ENCODE measurements around the gene GFM2. TPM values are rescaled to one million over a fixed set of nuclear protein-coding genes. Genes with fewer than 3 reads are reported as not detected.

GFM2 gene
- total and polyA plus RNA-seq, 2 of the 13 experiments (the other 11 are each of a cell fraction or from before 2014, with no cell fraction given), result 22.0 to 41.6 TPM

DNA sequence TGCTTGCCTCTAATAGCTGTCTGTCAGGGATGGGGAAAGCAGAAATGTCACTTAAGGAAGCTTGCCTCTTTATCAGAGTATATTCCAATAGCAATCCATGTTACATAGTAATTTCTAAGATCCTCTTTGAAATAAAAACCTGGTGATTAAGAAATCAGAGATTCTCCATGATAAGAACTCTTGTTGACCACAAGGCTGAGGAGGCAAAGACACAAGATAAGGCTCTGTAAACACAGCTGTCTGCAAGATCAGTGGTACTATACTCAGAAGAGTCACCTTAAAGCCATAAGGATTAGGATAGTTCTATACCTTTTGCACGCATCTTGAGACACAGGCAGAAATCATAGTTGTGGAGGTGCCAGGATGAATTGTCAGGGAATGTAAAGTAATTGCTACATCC lies 41.6 kb downstream of the GFM2 start:
- Histone ChIP-seq H3K9ac (ENCODE audit: insufficient read depth, low read depth, low read length) (no peak overlapping the region), H3K9me3 (ENCODE audit: low read length) (no peaks in the 10 kb centered on the region), H3K27ac (ENCODE audit: extremely low read length, insufficient read depth, low read length) (no peak overlapping the region), H3K4me2 (ENCODE audit: low read depth, low read length) (no peak overlapping the region), H2AFZ (ENCODE audit: low read length) (no peak overlapping the region), H3K4me1 (ENCODE audit: insufficient read depth, low read length) (no peaks in the 10 kb centered on the region), H3K79me2 (ENCODE audit: insufficient read depth, low read length) (no peaks in the 10 kb centered on the region), H4K20me1 (ENCODE audit: insufficient read depth, low read length) (no peaks in the 10 kb centered on the region), H3K36me3 (replicated peaks in 1 of 2; ENCODE audit: control insufficient read depth in 1 of 2, insufficient read depth in 2 of 2, low read length in 2 of 2) (peaks cover 9 to 34% of the 10 kb centered on the region in 2 experiments; a peak in 4 of 5 replicates), H3K27me3 (ENCODE audit: control insufficient read depth in 1 of 2, insufficient read depth in 2 of 2, low read length in 2 of 2) (no peaks in the 10 kb centered on the region), H3K4me3 (replicated peaks in 1 of 3; ENCODE audit: insufficient read depth in 1 of 3, low read depth in 2 of 3, low read length in 3 of 3) (no peak overlapping the region)
- DNase-seq (ENCODE audit: low spot score) (no peak), FAIRE-seq (no peak), ATAC-seq (no peak)
- ChIA-PET POLR2A (no interaction called here), CTCF (ENCODE audit: low intra/inter-chr PET ratio, low total read pairs) (no interaction called here)
- WGBS (ENCODE audit: low lambda C conversion rate), result 100% methylated on average over 1 of the region's 1 CpG
- TF ChIP-seq, protein P1, sequence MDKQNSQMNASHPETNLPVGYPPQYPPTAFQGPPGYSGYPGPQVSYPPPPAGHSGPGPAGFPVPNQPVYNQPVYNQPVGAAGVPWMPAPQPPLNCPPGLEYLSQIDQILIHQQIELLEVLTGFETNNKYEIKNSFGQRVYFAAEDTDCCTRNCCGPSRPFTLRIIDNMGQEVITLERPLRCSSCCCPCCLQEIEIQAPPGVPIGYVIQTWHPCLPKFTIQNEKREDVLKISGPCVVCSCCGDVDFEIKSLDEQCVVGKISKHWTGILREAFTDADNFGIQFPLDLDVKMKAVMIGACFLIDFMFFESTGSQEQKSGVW (CRISPR knock-in tag; IDR thresholded peaks at IDR 0.05; ENCODE audit: borderline replicate concordance), result no peak
- TF ChIP-seq RCOR2 (CRISPR knock-in tag; IDR thresholded peaks at IDR 0.05) (no peak), SMC3 (IDR thresholded peaks at IDR 0.05; ENCODE audit: low read length) (no peak), STAT5B (CRISPR knock-in tag; IDR thresholded peaks at IDR 0.05) (no peak), KDM5A (IDR thresholded peaks at IDR 0.05; ENCODE audit: borderline replicate concordance, low read length) (no peak), JUN (CRISPR knock-in tag; IDR thresholded peaks at IDR 0.05) (no peak), ZNF569 (CRISPR knock-in tag; IDR thresholded peaks at IDR 0.05; ENCODE audit: borderline replicate concordance) (no peak), SMAD9 (CRISPR knock-in tag; IDR thresholded peaks at IDR 0.05) (no peak), TBL1XR1 (IDR thresholded peaks at IDR 0.05; ENCODE audit: borderline replicate concordance, low read length, partially characterized antibody) (no peak), ZNF10 (CRISPR knock-in tag; IDR thresholded peaks at IDR 0.05; ENCODE audit: borderline replicate concordance, low read depth) (no peak)
- TF ChIP-seq, protein P2, sequence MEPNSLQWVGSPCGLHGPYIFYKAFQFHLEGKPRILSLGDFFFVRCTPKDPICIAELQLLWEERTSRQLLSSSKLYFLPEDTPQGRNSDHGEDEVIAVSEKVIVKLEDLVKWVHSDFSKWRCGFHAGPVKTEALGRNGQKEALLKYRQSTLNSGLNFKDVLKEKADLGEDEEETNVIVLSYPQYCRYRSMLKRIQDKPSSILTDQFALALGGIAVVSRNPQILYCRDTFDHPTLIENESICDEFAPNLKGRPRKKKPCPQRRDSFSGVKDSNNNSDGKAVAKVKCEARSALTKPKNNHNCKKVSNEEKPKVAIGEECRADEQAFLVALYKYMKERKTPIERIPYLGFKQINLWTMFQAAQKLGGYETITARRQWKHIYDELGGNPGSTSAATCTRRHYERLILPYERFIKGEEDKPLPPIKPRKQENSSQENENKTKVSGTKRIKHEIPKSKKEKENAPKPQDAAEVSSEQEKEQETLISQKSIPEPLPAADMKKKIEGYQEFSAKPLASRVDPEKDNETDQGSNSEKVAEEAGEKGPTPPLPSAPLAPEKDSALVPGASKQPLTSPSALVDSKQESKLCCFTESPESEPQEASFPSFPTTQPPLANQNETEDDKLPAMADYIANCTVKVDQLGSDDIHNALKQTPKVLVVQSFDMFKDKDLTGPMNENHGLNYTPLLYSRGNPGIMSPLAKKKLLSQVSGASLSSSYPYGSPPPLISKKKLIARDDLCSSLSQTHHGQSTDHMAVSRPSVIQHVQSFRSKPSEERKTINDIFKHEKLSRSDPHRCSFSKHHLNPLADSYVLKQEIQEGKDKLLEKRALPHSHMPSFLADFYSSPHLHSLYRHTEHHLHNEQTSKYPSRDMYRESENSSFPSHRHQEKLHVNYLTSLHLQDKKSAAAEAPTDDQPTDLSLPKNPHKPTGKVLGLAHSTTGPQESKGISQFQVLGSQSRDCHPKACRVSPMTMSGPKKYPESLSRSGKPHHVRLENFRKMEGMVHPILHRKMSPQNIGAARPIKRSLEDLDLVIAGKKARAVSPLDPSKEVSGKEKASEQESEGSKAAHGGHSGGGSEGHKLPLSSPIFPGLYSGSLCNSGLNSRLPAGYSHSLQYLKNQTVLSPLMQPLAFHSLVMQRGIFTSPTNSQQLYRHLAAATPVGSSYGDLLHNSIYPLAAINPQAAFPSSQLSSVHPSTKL (CRISPR knock-in tag; IDR thresholded peaks at IDR 0.05), result no peak
- TF ChIP-seq, protein P3, sequence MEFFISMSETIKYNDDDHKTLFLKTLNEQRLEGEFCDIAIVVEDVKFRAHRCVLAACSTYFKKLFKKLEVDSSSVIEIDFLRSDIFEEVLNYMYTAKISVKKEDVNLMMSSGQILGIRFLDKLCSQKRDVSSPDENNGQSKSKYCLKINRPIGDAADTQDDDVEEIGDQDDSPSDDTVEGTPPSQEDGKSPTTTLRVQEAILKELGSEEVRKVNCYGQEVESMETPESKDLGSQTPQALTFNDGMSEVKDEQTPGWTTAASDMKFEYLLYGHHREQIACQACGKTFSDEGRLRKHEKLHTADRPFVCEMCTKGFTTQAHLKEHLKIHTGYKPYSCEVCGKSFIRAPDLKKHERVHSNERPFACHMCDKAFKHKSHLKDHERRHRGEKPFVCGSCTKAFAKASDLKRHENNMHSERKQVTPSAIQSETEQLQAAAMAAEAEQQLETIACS (CRISPR knock-in tag; IDR thresholded peaks at IDR 0.05), result no peak
- TF ChIP-seq, protein P4, sequence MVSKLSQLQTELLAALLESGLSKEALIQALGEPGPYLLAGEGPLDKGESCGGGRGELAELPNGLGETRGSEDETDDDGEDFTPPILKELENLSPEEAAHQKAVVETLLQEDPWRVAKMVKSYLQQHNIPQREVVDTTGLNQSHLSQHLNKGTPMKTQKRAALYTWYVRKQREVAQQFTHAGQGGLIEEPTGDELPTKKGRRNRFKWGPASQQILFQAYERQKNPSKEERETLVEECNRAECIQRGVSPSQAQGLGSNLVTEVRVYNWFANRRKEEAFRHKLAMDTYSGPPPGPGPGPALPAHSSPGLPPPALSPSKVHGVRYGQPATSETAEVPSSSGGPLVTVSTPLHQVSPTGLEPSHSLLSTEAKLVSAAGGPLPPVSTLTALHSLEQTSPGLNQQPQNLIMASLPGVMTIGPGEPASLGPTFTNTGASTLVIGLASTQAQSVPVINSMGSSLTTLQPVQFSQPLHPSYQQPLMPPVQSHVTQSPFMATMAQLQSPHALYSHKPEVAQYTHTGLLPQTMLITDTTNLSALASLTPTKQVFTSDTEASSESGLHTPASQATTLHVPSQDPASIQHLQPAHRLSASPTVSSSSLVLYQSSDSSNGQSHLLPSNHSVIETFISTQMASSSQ (IDR thresholded peaks at IDR 0.05; ENCODE audit: low read depth), result no peak
- TF ChIP-seq, protein P4 (CRISPR knock-in tag; IDR thresholded peaks at IDR 0.05; ENCODE audit: borderline replicate concordance), result no peak
- intact Hi-C loops (cut with micrococcal nuclease; ENCODE audit: unreplicated experiment), result no loop called here
- in situ Hi-C loops (cut with HindIII; ENCODE audit: extremely low pct_ligation_motif_present, low pct_unique_long_range_greater_than_20kb), result no loop called here
- BruUV-seq (replicated peaks), result no TSS peak
